ENCODE measurements around the gene GCLM. TPM values are rescaled to one million over a fixed set of nuclear protein-coding genes. Genes with fewer than 3 reads are reported as not detected.
A peak's percentile ranks its signal among the peaks of the same experiment; 100 is the strongest.
"Not testable (repeated sequence)": the region's sequence is repeated elsewhere in the genome, so short reads cannot be mapped to it uniquely, and the experiment has no call there.

GCLM gene
- total RNA-seq, 2 donors from 2014 or later = 17.7 to 19.4 TPM

DNA sequence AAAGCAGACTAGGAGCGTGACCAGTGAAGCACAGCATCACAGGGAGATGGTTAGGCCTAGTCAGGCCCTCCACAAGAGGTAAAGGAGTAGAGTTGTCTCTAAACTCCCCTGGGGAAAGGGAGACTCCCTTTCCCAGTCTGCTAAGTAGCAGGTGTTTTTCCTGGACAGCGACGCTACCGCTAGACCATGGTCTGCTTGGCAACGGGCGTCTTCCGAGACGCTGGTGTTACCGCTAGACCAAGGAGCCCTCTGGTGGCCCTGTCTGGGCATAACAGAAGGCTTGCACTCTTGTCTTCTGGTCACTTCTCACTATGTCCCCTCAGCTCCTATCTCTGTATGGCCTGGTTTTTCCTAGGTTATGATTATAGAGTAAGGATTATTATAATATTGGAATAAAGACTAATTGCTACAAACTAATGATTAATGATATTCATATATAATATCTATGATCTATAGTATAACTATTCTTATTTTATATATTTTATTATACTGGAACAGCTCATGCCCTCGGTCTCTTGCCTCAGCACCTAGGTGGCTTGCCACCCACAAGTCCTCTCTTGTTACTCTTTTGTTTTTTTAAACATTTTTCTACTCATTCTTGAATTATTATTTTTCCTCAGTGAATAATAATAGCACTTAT, 58.4 kb downstream of the GCLM start:
- H3K9me3 ChIP-seq; H3K27ac ChIP-seq; H3K36me3 ChIP-seq; H3K27me3 ChIP-seq; H3K4me3 ChIP-seq; intact Hi-C loops (cut with DNase I); H3K9ac ChIP-seq (ENCODE audit: low read depth in 2 of 2, low read length in 2 of 2); H3K4me1 ChIP-seq: not testable (repeated sequence)
- peak; percentile 76 for DNase-seq
- TF ChIP-seq, protein P1, sequence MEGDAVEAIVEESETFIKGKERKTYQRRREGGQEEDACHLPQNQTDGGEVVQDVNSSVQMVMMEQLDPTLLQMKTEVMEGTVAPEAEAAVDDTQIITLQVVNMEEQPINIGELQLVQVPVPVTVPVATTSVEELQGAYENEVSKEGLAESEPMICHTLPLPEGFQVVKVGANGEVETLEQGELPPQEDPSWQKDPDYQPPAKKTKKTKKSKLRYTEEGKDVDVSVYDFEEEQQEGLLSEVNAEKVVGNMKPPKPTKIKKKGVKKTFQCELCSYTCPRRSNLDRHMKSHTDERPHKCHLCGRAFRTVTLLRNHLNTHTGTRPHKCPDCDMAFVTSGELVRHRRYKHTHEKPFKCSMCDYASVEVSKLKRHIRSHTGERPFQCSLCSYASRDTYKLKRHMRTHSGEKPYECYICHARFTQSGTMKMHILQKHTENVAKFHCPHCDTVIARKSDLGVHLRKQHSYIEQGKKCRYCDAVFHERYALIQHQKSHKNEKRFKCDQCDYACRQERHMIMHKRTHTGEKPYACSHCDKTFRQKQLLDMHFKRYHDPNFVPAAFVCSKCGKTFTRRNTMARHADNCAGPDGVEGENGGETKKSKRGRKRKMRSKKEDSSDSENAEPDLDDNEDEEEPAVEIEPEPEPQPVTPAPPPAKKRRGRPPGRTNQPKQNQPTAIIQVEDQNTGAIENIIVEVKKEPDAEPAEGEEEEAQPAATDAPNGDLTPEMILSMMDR (IDR thresholded peaks at IDR 0.05) = peak; percentile 61

DNA sequence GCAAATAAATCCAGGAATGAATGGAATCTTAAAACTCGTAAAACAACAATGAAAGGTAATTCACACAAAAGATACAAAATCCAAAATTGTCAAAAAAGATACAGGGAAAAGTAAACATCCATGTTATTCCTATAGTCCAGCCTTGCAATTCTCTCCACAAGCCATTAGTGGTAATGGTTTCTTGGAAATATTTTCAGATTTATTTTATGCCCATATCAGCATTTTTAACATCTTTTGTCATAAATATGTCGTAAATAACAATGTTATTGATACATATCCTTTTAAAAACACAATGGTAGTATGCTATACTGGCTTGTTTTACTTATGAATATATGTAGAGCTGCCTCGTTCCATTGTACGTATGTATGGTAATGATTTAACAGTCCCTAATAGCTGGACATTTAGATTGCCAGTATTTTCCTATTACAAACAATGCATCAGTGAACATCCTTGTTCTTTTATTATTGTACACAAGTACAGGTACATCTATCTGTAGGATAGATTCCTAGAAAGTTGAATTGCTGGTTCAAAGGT, 60.8 kb downstream of the GCLM start:
- peak overlapping the region in 1 of 2 donors; percentile 61 for H3K9ac ChIP-seq (ENCODE audit: low read depth in 2 of 2, low read length in 2 of 2)
- H3K27ac ChIP-seq = peak overlapping the region; percentile 98
- no peaks in the 10 kb centered on the region for H3K9me3 ChIP-seq
- TF ChIP-seq, protein P1 (IDR thresholded peaks at IDR 0.05) = no peak
- peaks cover 14% of the 10 kb centered on the region for H3K4me1 ChIP-seq
- no peak for DNase-seq
- H3K27me3 ChIP-seq = no peaks in the 10 kb centered on the region
- no peaks in the 10 kb centered on the region for H3K36me3 ChIP-seq
- intact Hi-C loops (cut with DNase I) = loop anchor here (5.0 to 10.0 kb wide), 2 partner anchors 224 to 401 kb away; partner anchors contain the start of gene FNBP1L
- peak overlapping the region; percentile 81 for H3K4me3 ChIP-seq

DNA sequence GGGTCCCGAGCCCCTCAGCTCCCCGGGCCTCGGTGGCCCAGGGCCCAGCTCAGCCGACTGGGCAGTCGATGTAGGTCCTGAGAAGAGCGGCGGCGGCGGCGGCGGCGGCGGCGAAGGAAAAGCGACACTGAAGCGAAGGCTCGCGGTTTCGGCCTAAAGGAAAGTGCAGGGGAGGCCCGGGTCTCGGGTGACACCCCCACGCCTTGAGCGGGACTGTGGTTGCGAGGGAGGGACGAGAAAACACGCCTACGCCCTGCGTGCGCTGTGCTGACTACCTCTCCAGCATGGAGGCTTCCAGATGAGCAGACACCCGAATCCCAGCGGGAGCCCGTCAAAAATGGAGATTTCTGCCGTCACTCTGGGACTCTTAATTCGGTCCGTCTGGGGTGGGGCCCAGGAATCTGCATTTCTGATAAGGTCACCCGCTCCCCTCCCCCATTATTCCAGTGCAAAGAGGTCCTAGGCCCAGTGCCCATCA, 61.4 kb downstream of the GCLM start:
- H3K27ac ChIP-seq = peak overlapping the region; percentile 98
- H3K9ac ChIP-seq (ENCODE audit: low read depth in 2 of 2, low read length in 2 of 2) = peak overlapping the region; percentile 61 to 81
- TF ChIP-seq, protein P1 (IDR thresholded peaks at IDR 0.05) = no peak
- no peaks in the 10 kb centered on the region for H3K9me3 ChIP-seq
- no peaks in the 10 kb centered on the region for H3K36me3 ChIP-seq
- H3K27me3 ChIP-seq = no peaks in the 10 kb centered on the region
- H3K4me1 ChIP-seq = peaks cover 14% of the 10 kb centered on the region
- intact Hi-C loops (cut with DNase I) = loop anchor here (5.0 to 10.0 kb wide), 2 partner anchors 223 to 401 kb away; partner anchors contain the start of gene FNBP1L
- peak; percentile 75 for DNase-seq
- peak overlapping the region; percentile 81 for H3K4me3 ChIP-seq

DNA sequence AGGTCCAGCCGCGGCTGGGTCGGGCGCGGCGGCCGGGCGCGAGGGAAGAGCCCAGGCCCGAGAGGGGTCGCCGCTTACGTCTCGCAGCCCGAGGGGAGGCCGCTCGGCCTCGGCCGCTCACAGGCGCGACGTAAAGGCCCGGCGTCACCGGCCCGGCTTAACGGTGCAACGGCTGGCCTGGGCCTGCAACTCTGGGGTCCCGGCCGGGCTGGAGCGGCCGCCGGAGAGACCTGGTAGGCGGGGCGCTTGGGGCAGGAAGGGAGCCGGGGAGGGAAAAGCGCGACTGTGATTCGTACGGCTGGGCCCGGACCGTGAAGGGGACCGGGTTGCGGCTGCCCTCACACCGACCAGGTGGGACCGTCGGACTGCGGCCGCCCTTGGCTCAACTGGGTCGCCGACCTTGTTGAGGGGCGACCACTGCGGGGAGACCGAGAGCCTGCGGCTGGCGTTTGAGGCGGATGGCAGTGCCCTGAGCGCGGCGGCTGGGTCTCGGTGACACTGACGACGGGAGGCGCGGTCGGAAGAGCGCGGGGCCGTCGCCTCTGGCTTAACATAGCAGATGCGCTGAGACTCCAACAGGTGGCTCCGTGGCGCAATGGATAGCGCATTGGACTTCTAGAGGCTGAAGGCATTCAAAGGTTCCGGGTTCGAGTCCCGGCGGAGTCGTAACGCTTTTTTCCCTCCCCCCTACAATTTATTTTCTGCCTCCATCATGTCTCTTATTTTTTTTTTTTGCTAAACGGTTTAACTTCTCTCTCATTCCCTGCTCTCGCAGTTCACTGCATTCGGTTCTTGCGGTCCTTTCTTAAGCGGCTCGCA, 62.0 kb downstream of the GCLM start:
- Histone ChIP-seq H3K4me3 (peak overlapping the region; percentile 81), H3K27ac (peak overlapping the region; percentile 98), H3K4me1 (peaks cover 14% of the 10 kb centered on the region), H3K27me3 (no peaks in the 10 kb centered on the region), H3K9ac (ENCODE audit: low read depth in 2 of 2, low read length in 2 of 2) (peak overlapping the region; percentile 61 to 89), H3K36me3 (no peaks in the 10 kb centered on the region), H3K9me3 (no peaks in the 10 kb centered on the region)
- intact Hi-C loops (cut with DNase I) = loop anchor here (5.0 to 10.0 kb wide), 2 partner anchors 222 to 400 kb away; partner anchors contain the start of gene FNBP1L
- TF ChIP-seq, protein P1 (IDR thresholded peaks at IDR 0.05) = no peak
- peak; percentile 90 for DNase-seq
